ENCODE data around the gene RGPD4.
A peak's percentile ranks its signal among the peaks of the same experiment; 100 is the strongest.

DNA sequence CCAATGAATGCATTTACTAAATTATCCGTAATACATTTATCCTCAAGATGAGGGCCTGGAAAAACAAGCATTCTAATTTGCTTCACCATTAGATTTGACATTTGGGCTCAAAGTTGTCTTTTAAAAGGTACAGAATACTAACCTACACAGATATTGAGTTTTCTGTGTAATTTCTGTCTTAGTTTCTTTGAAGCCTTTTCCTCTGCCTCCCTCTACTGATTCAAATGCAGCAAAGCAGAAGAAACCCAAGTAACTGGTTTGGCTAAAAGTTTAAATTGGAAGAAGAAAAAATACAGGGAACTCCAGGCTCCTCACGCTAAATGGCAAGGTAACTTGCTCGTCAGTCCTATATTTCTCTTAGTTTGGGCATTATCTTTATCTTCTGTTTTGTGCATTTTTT is 106.3 kb downstream of the RGPD4 start:
- TF ChIP-seq CTCF (IDR thresholded peaks at IDR 0.05), result peak in 2 of 4 experiments; percentile 27 to 41
- TF ChIP-seq POLR2AphosphoS5 (IDR thresholded peaks at IDR 0.05), result no peak

All from gastroesophageal sphincter (tissue), 3 donors.